Liver (tissue), 3 donors: Measurements from ENCODE around the gene TNNI3.

Experiments
- CTCF ChIP-seq: fragments of 150-350 bp; IDR thresholded peaks from 2 replicates; pipeline ENCODE4 v1.5.1; 2017; ENCODE audit warnings: improper control_type of control experiment, low read depth, low read length; ENCODE audit not compliant: missing input control
- GABPA ChIP-seq, 2 donors: IDR thresholded peaks in 1 of 2; conservative IDR thresholded peaks in 1 of 2; 2 replicates each; pipeline ENCODE4 v1.6.1; 2016; ENCODE audit warnings: antibody characterized with exemption in 2 of 2, mild to moderate bottlenecking in 1 of 2, moderate library complexity in 1 of 2
- RAD21 ChIP-seq, 2 donors: IDR thresholded peaks; 2 replicates each; pipeline ENCODE4 v1.6.1; 2016; ENCODE audit warnings: antibody characterized with exemption in 2 of 2, mild to moderate bottlenecking in 2 of 2
- TAF1 ChIP-seq: conservative IDR thresholded peaks from 2 replicates; pipeline ENCODE4 v1.6.1; 2016; ENCODE audit warnings: antibody characterized with exemption, mild to moderate bottlenecking
- donor health status: healthy.
- donor health status: healthy.

GRCh38 chr19:55158848-55159749 lies 1.6 kb upstream of the TNNI3 start:
- no peak for TF ChIP-seq RAD21 (IDR thresholded peaks at IDR 0.05)
- TF ChIP-seq CTCF: no peak
- TF ChIP-seq TAF1: no peak
- TF ChIP-seq GABPA (IDR thresholded peaks at IDR 0.05 in 1 of 2, conservative IDR thresholded peaks at IDR 0.05 in 1 of 2): no peak
